Measurements from ENCODE around the gene REXO1. TPM values are rescaled to one million over a fixed set of nuclear protein-coding genes. Genes with fewer than 3 reads are reported as not detected.

Gene REXO1
- total and polyA plus RNA-seq, 2 of the 13 experiments (the other 11 are each of a cell fraction or from before 2014, with no cell fraction given), result 5.0 to 11.2 TPM

- H3K27me3 ChIP-seq (ENCODE audit: control insufficient read depth in 1 of 2, insufficient read depth in 2 of 2, low read length in 2 of 2), result no peaks in the 10 kb centered on the region; a peak in 1 of 5 replicates
- H3K9me3 ChIP-seq (ENCODE audit: low read length), result no peaks in the 10 kb centered on the region
- peak overlapping the region; percentile 53; the same call in 1 of the 2 replicates for H3K9ac ChIP-seq (ENCODE audit: insufficient read depth, low read depth, low read length)
- 70% methylated on average over 10 of the region's 16 CpGs for WGBS (ENCODE audit: low lambda C conversion rate)
- ATAC-seq, result no peak
- ChIA-PET CTCF (ENCODE audit: low intra/inter-chr PET ratio, low total read pairs) (no interaction called here), POLR2A (interaction anchor here (0.7 to 1.7 kb wide), 7 partner anchors 11 to 367 kb away, joined by 3 to 6 read pairs (median 4); no protein-coding TSS in a partner anchor)
- peaks cover 62% of the 10 kb centered on the region for H3K79me2 ChIP-seq (ENCODE audit: insufficient read depth, low read length)
- H2AFZ ChIP-seq (ENCODE audit: low read length), result no peak overlapping the region
- peak overlapping the region in 2 of 3 experiments; percentile 16 to 52; a peak in 2 of 6 replicates for H3K4me3 ChIP-seq (replicated peaks in 1 of 3; ENCODE audit: insufficient read depth in 1 of 3, low read depth in 2 of 3, low read length in 3 of 3)
- H3K36me3 ChIP-seq (replicated peaks in 1 of 2; ENCODE audit: control insufficient read depth in 1 of 2, insufficient read depth in 2 of 2, low read length in 2 of 2), result 0 out of 5 replicates have a peak, but pooled peaks cover 2 to 3% of the 10 kb centered on the region in 2 experiments
- intact Hi-C loops (cut with micrococcal nuclease; ENCODE audit: unreplicated experiment), result no loop called here
- in situ Hi-C loops (cut with HindIII; ENCODE audit: extremely low pct_ligation_motif_present, low pct_unique_long_range_greater_than_20kb), result no loop called here
- H3K27ac ChIP-seq (ENCODE audit: extremely low read length, insufficient read depth, low read length), result peak overlapping the region; percentile 69
- peaks cover 52% of the 10 kb centered on the region for H3K4me1 ChIP-seq (ENCODE audit: insufficient read depth, low read length)
- peaks cover 54% of the 10 kb centered on the region for H4K20me1 ChIP-seq (ENCODE audit: insufficient read depth, low read length)
- no peak for TF ChIP-seq ZNF557 (CRISPR knock-in tag; IDR thresholded peaks at IDR 0.05)
- TF ChIP-seq RARA (CRISPR knock-in tag; IDR thresholded peaks at IDR 0.05), result no peak
- H3K4me2 ChIP-seq (ENCODE audit: low read depth, low read length), result peak overlapping the region; percentile 65
- DNase-seq (ENCODE audit: low spot score), result no peak
- FAIRE-seq, result no peak
- BruUV-seq (replicated peaks), result no TSS peak
Measured at GRCh38 chr19:1857648-1858326, 9.5 kb upstream of the REXO1 start.

- H3K79me2 ChIP-seq (ENCODE audit: insufficient read depth, low read length), result peaks cover 55% of the 10 kb centered on the region
- H3K4me1 ChIP-seq (ENCODE audit: insufficient read depth, low read length), result peaks cover 52% of the 10 kb centered on the region
- intact Hi-C loops (cut with micrococcal nuclease; ENCODE audit: unreplicated experiment), result no loop called here
- peaks cover 57% of the 10 kb centered on the region for H4K20me1 ChIP-seq (ENCODE audit: insufficient read depth, low read length)
- in situ Hi-C loops (cut with HindIII; ENCODE audit: extremely low pct_ligation_motif_present, low pct_unique_long_range_greater_than_20kb), result no loop called here
- DNase-seq (ENCODE audit: low spot score), result peak; percentile 77
- ChIA-PET CTCF (ENCODE audit: low intra/inter-chr PET ratio, low total read pairs) (no interaction called here), POLR2A (interaction anchor here (0.7 to 1.7 kb wide), 7 partner anchors 10 to 366 kb away, joined by 3 to 6 read pairs (median 4); no protein-coding TSS in a partner anchor)
- H3K4me2 ChIP-seq (ENCODE audit: low read depth, low read length), result no peak overlapping the region
- H3K27ac ChIP-seq (ENCODE audit: extremely low read length, insufficient read depth, low read length), result peak overlapping the region; percentile 69
- H2AFZ ChIP-seq (ENCODE audit: low read length), result no peak overlapping the region
- peak; percentile 55 for ATAC-seq
- no peaks in the 10 kb centered on the region for H3K9me3 ChIP-seq (ENCODE audit: low read length)
- no peaks in the 10 kb centered on the region; a peak in 1 of 5 replicates for H3K27me3 ChIP-seq (ENCODE audit: control insufficient read depth in 1 of 2, insufficient read depth in 2 of 2, low read length in 2 of 2)
- H3K36me3 ChIP-seq (replicated peaks in 1 of 2; ENCODE audit: control insufficient read depth in 1 of 2, insufficient read depth in 2 of 2, low read length in 2 of 2), result 0 out of 5 replicates have a peak, but pooled peaks cover 2 to 3% of the 10 kb centered on the region in 2 experiments
- WGBS (ENCODE audit: low lambda C conversion rate), result 74% methylated on average over 40 of the region's 73 CpGs
- peak; percentile 50 for FAIRE-seq
- H3K4me3 ChIP-seq (replicated peaks in 1 of 3; ENCODE audit: insufficient read depth in 1 of 3, low read depth in 2 of 3, low read length in 3 of 3), result peak overlapping the region in 1 of 3 experiments; percentile 52; a peak in 2 of 6 replicates
- BruUV-seq (replicated peaks), result no TSS peak
- peak overlapping the region; percentile 53; the same call in 1 of the 2 replicates for H3K9ac ChIP-seq (ENCODE audit: insufficient read depth, low read depth, low read length)
- TF ChIP-seq ZBTB38 (CRISPR knock-in tag; IDR thresholded peaks at IDR 0.05), result peak; percentile 74
- TF ChIP-seq, protein P1, sequence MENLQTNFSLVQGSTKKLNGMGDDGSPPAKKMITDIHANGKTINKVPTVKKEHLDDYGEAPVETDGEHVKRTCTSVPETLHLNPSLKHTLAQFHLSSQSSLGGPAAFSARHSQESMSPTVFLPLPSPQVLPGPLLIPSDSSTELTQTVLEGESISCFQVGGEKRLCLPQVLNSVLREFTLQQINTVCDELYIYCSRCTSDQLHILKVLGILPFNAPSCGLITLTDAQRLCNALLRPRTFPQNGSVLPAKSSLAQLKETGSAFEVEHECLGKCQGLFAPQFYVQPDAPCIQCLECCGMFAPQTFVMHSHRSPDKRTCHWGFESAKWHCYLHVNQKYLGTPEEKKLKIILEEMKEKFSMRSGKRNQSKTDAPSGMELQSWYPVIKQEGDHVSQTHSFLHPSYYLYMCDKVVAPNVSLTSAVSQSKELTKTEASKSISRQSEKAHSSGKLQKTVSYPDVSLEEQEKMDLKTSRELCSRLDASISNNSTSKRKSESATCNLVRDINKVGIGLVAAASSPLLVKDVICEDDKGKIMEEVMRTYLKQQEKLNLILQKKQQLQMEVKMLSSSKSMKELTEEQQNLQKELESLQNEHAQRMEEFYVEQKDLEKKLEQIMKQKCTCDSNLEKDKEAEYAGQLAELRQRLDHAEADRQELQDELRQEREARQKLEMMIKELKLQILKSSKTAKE (CRISPR knock-in tag; IDR thresholded peaks at IDR 0.05; ENCODE audit: borderline replicate concordance), result peak; percentile 73
- peak; percentile 28; the same call in 1 of the 2 replicates for TF ChIP-seq ETV5 (CRISPR knock-in tag; IDR thresholded peaks at IDR 0.05; ENCODE audit: borderline replicate concordance)
- TF ChIP-seq, protein P2, sequence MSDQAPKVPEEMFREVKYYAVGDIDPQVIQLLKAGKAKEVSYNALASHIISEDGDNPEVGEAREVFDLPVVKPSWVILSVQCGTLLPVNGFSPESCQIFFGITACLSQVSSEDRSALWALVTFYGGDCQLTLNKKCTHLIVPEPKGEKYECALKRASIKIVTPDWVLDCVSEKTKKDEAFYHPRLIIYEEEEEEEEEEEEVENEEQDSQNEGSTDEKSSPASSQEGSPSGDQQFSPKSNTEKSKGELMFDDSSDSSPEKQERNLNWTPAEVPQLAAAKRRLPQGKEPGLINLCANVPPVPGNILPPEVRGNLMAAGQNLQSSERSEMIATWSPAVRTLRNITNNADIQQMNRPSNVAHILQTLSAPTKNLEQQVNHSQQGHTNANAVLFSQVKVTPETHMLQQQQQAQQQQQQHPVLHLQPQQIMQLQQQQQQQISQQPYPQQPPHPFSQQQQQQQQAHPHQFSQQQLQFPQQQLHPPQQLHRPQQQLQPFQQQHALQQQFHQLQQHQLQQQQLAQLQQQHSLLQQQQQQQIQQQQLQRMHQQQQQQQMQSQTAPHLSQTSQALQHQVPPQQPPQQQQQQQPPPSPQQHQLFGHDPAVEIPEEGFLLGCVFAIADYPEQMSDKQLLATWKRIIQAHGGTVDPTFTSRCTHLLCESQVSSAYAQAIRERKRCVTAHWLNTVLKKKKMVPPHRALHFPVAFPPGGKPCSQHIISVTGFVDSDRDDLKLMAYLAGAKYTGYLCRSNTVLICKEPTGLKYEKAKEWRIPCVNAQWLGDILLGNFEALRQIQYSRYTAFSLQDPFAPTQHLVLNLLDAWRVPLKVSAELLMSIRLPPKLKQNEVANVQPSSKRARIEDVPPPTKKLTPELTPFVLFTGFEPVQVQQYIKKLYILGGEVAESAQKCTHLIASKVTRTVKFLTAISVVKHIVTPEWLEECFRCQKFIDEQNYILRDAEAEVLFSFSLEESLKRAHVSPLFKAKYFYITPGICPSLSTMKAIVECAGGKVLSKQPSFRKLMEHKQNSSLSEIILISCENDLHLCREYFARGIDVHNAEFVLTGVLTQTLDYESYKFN (CRISPR knock-in tag; conservative IDR thresholded peaks at IDR 0.05), result peak; percentile 48; the same call in 1 of the 2 replicates
- 0 out of 2 replicates have a peak, but pooled peaks have one; percentile 21 for TF ChIP-seq ZNF121 (CRISPR knock-in tag; IDR thresholded peaks at IDR 0.05)
Measured at GRCh38 chr19:1856698-1857603, 8.7 kb upstream of the REXO1 start.

All from HepG2 (cell line).